Activated CD4-positive, alpha-beta T cell treated with anti-CD3 and anti-CD28 coated beads for 36 hours (primary cell): ENCODE measurements around the gene SCTR. TPM values are rescaled to one million over a fixed set of nuclear protein-coding genes. Genes with fewer than 3 reads are reported as not detected.
A peak's percentile ranks its signal among the peaks of the same experiment; 100 is the strongest.

Source experiments
- ATAC-seq: fragments of 200-7000 bp; cut with Tn5 transposase; one replicate; pipeline ENCODE4 v1.10.0; 2021; ENCODE audit warnings: mild to moderate bottlenecking, moderate library complexity
- CTCF ChIA-PET: fragments of 350-600 bp; sonication (Branson Sonifier 250); formaldehyde crosslinking; loops from one replicate; lab custom pipeline; 2021; ENCODE audit warnings: antibody characterized with exemption; lab: Charles Lee
- POLR2A ChIA-PET: fragments of 350-600 bp; sonication (Branson Sonifier 250); formaldehyde crosslinking; loops from one replicate; lab custom pipeline; 2021; ENCODE audit warnings: antibody characterized with exemption, inconsistent platforms; lab: Charles Lee
- DNase-seq: peaks from one replicate; pipeline ENCODE4 v3.0.0-alpha.2; 2020
- H3K27ac Mint-ChIP-seq: one replicate; pipeline ENCODE4 v1.8.0; 2021; ENCODE audit warnings: mixed read lengths
- H3K27me3 Mint-ChIP-seq: one replicate; pipeline ENCODE4 v1.8.0; 2021; ENCODE audit warnings: mixed read lengths
- H3K36me3 Mint-ChIP-seq: one replicate; pipeline ENCODE4 v1.8.0; 2021; ENCODE audit warnings: low read depth, mixed read lengths
- H3K4me1 Mint-ChIP-seq: one replicate; pipeline ENCODE4 v1.8.0; 2021; ENCODE audit warnings: mixed read lengths
- H3K4me3 Mint-ChIP-seq: one replicate; pipeline ENCODE4 v1.8.0; 2021; ENCODE audit warnings: mild to moderate bottlenecking, moderate library complexity, mixed read lengths
- H3K9me3 Mint-ChIP-seq: one replicate; pipeline ENCODE4 v1.8.0; 2021; ENCODE audit warnings: low read depth, mixed read lengths
- intact Hi-C, 2 experiments: fragments of 100-400 bp; cut with DNase I in 1 of 2; cut with micrococcal nuclease in 1 of 2; formaldehyde crosslinking; loops; one replicate each; pipeline versions ENCODE4 v1.14.2 to v1.15.1; 2022 to 2024; cut with DNase I, micrococcal nuclease
- total RNA-seq, 2 experiments: library from RNA; stranded (reverse); gene quantifications; one replicate each; pipeline ENCODE4 v1.2.3, GENCODE V29; 2021

The SCTR gene
- total RNA-seq, 2 experiments from 2014 or later: not detected

DNA sequence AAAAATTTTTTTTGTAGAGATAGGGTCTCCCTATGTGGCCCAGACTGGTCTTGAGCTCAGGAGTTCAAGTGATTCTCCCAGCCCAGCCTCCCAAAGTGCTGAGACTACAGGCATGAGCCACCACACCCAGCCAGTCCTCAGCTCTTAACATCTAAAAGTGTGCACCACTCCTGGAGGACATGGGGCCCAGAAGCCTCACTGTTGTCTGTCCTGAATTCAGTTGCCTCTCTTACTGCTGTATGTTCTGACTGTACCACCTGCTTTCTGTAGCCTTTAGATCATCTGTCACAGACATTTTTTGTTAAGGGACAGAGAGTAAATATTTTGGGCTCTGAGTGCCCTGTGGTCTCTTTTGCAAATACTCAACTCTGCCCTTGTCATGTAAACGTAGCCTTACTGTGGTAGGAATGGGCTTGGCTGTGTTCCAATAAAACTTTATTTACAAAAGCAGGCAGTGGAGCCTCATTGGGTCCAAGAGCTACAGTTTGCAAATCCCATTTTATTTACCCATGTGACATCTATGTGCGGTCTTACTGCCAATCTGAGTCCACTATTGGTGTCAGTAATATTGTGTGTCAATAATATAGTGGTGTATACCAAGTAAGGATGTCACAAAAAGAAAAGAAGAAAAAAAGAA is 54.5 kb downstream of the SCTR start:
- ATAC-seq (no peak), DNase-seq (no peak)
- ChIA-PET POLR2A (no interaction called here), CTCF (interaction anchor here (0.7 kb wide), 1 partner anchor 49 kb away, joined by 4 read pairs; no protein-coding TSS in a partner anchor)
- H3K9me3 Mint-ChIP-seq: no peaks in the 10 kb centered on the region
- no peak overlapping the region for H3K27ac Mint-ChIP-seq
- no peaks in the 10 kb centered on the region for H3K27me3 Mint-ChIP-seq
- H3K36me3 Mint-ChIP-seq: no peaks in the 10 kb centered on the region
- no peak overlapping the region for H3K4me3 Mint-ChIP-seq
- intact Hi-C loops: loop anchor here in 1 of 2 experiments (10.0 kb wide), 2 partner anchors 235 to 455 kb away; no protein-coding TSS in a partner anchor
- no peaks in the 10 kb centered on the region for H3K4me1 Mint-ChIP-seq

DNA sequence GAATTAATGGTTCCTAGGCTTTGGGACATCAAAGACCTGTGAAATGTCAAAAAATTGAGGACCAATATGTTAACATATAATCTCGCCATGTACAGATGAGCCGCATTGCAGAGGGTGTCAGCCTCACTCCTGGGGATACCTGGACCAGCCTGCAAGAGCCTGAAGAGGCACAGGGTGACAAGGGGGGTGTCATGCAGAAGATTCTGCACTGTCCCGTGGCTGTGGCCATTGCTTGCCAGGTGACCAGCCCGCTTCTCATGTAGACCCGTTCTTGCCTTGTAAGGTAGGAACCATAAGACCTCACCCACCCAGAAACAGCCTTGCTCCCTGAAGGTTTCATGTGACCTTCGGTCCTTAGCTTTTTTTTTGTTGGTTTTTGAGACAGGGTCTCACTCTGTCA is 55.2 kb downstream of the SCTR start:
- no peaks in the 10 kb centered on the region for H3K4me1 Mint-ChIP-seq
- H3K27me3 Mint-ChIP-seq: no peaks in the 10 kb centered on the region
- H3K36me3 Mint-ChIP-seq: no peaks in the 10 kb centered on the region
- CTCF ChIA-PET: interaction anchor here (0.6 to 1.3 kb wide), 3 partner anchors 10 to 746 kb away, joined by 4 read pairs; no protein-coding TSS in a partner anchor
- DNase-seq (no peak), ATAC-seq (no peak)
- H3K4me3 Mint-ChIP-seq: no peak overlapping the region
- no peaks in the 10 kb centered on the region for H3K9me3 Mint-ChIP-seq
- POLR2A ChIA-PET: no interaction called here
- intact Hi-C loops: no loop called here
- no peak overlapping the region for H3K27ac Mint-ChIP-seq

- H3K36me3 Mint-ChIP-seq: no peaks in the 10 kb centered on the region
- H3K27ac Mint-ChIP-seq: no peak overlapping the region
- ChIA-PET POLR2A (no interaction called here), CTCF (interaction anchor here (0.6 to 1.3 kb wide), 2 partner anchors 9 to 745 kb away, joined by 4 read pairs; no protein-coding TSS in a partner anchor)
- ATAC-seq (no peak), DNase-seq (no peak)
- intact Hi-C loops: no loop called here
- H3K4me1 Mint-ChIP-seq: peaks cover 2% of the 10 kb centered on the region
- H3K27me3 Mint-ChIP-seq: no peaks in the 10 kb centered on the region
- no peaks in the 10 kb centered on the region for H3K9me3 Mint-ChIP-seq
- H3K4me3 Mint-ChIP-seq: no peak overlapping the region
Measured at GRCh38 chr2:119468154-119468955, 55.9 kb downstream of the SCTR start.

GRCh38 chr2:119466373-119466772 is 57.9 kb downstream of the SCTR start:
- ChIA-PET CTCF (interaction anchor here (0.6 to 0.8 kb wide), 3 partner anchors 13 to 1463 kb away, joined by 3 to 4 read pairs (median 3); no protein-coding TSS in a partner anchor), POLR2A (no interaction called here)

GRCh38 chr2:119465687-119466086 is 58.6 kb downstream of the SCTR start:
- Mint-ChIP-seq H3K36me3 (no peaks in the 10 kb centered on the region), H3K27ac (no peak overlapping the region), H3K9me3 (no peaks in the 10 kb centered on the region), H3K4me3 (no peak overlapping the region), H3K4me1 (peaks cover 6% of the 10 kb centered on the region), H3K27me3 (no peaks in the 10 kb centered on the region)
- POLR2A ChIA-PET: no interaction called here
- CTCF ChIA-PET: interaction anchor here (0.6 kb wide), 1 partner anchor 210 kb away, joined by 3 read pairs; no protein-coding TSS in a partner anchor
- ATAC-seq (no peak), DNase-seq (no peak)
- intact Hi-C loops: no loop called here

More at GRCh38 chr2:119466373-119466772, 57.9 kb downstream of the SCTR start:
- Mint-ChIP-seq H3K36me3 (no peaks in the 10 kb centered on the region), H3K27me3 (no peaks in the 10 kb centered on the region), H3K9me3 (no peaks in the 10 kb centered on the region), H3K4me3 (no peak overlapping the region), H3K27ac (no peak overlapping the region), H3K4me1 (peaks cover 6% of the 10 kb centered on the region)
- intact Hi-C loops: no loop called here
- DNase-seq (no peak), ATAC-seq (no peak)

DNA sequence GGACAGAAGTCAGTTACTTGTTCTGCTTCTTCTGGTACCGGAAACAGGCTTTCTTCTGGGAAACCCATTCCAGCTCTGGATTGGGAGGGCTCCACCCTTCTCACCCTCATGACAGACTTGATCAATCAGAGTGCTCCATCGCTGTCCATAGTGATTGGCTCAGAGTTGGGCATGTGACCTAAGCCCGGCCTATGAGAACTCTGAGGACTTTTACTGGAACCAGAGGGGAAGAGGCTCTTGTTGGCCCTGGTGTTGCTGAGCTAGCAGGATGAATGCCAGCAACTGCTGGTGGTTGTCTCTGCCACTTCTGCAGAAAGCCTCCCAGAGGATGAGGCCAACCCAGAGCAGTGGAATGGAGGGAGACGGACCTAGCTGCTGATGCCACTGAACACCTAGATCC is 59.3 kb downstream of the SCTR start:
- Mint-ChIP-seq H3K4me1 (peaks cover 6% of the 10 kb centered on the region), H3K27ac (no peak overlapping the region), H3K9me3 (no peaks in the 10 kb centered on the region), H3K36me3 (no peaks in the 10 kb centered on the region), H3K27me3 (no peaks in the 10 kb centered on the region), H3K4me3 (no peak overlapping the region)
- ChIA-PET CTCF (interaction anchor here (0.8 to 1.3 kb wide), 3 partner anchors 11 to 13 kb away, joined by 3 read pairs; no protein-coding TSS in a partner anchor), POLR2A (no interaction called here)
- no peak for DNase-seq
- ATAC-seq: no peak
- intact Hi-C loops: no loop called here

DNA sequence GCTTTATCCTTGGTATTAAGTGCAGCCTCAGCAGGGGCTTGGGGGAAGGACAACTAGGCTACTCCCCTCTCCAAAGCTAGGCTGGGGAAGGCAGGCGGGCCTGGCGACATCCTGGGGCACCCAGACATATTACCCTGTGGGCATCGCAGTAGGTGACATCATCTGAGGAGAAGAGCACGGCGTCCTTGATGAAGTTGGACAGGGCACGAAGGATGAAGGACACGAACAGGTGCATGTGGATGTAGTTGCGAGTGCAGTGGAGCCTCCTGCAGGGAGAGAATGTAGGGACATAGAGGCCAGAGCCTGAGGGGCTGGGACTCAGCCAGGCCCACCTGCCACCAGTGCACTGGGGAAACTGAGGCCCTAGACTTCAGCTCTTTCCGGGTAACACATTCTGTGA is 60.3 kb downstream of the SCTR start:
- no peaks in the 10 kb centered on the region for H3K9me3 Mint-ChIP-seq
- ATAC-seq (no peak), DNase-seq (no peak)
- H3K36me3 Mint-ChIP-seq: no peaks in the 10 kb centered on the region
- CTCF ChIA-PET: interaction anchor here (1.1 to 1.3 kb wide), 2 partner anchors 12 to 14 kb away, joined by 3 read pairs; no protein-coding TSS in a partner anchor
- H3K4me3 Mint-ChIP-seq: no peak overlapping the region
- no peak overlapping the region for H3K27ac Mint-ChIP-seq
- H3K27me3 Mint-ChIP-seq: no peaks in the 10 kb centered on the region
- intact Hi-C loops: no loop called here
- POLR2A ChIA-PET: no interaction called here
- H3K4me1 Mint-ChIP-seq: peaks cover 6% of the 10 kb centered on the region

DNA sequence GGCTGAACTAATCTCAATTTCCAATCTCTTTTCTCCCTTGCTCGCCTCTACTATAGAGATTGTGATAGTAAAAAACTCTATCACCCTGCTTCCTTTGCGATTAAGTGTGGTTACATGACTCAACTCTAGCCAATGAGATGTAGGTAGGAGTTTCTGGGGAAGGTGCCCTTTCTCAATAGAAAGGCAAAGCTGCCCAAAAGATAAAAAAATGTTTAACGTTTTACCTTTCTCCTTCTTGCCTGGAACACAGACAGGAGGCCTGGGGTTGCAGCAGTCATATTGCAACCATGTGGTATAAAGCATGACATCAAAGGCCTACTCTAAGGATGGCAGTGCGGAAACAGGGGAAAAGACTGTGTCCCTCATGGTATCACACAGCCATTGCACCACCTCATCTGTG is 61.1 kb downstream of the SCTR start:
- no peaks in the 10 kb centered on the region for H3K36me3 Mint-ChIP-seq
- H3K4me3 Mint-ChIP-seq: no peak overlapping the region
- no peaks in the 10 kb centered on the region for H3K9me3 Mint-ChIP-seq
- ATAC-seq (peak; percentile 83), DNase-seq (peak; percentile 30)
- H3K27ac Mint-ChIP-seq: no peak overlapping the region
- no peaks in the 10 kb centered on the region for H3K27me3 Mint-ChIP-seq
- intact Hi-C loops: no loop called here
- POLR2A ChIA-PET: no interaction called here
- peaks cover 6% of the 10 kb centered on the region for H3K4me1 Mint-ChIP-seq
- CTCF ChIA-PET: no interaction called here

DNA sequence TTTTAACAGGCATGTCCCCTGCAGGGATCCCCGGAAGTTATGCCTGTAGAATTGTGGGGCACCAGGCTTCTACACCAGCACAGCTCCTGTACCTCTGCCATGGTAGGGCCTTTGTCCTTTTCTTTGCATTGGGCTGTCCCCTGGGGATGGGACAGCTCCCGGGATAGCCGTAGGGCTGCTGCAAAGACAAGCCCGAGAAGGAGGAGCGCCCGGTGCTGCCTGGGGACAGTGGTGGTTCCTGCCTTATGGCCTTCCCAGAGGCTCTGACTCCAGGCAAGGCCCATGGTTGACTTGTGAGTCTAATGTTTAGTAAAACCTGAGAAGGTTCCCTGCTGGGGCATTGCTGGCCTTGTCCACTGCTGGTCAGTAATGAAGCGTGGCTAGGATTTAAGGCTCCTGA is 61.7 kb downstream of the SCTR start:
- no peaks in the 10 kb centered on the region for H3K9me3 Mint-ChIP-seq
- intact Hi-C loops: no loop called here
- H3K27ac Mint-ChIP-seq: no peak overlapping the region
- POLR2A ChIA-PET: no interaction called here
- no peak for DNase-seq
- peaks cover 6% of the 10 kb centered on the region for H3K4me1 Mint-ChIP-seq
- no peaks in the 10 kb centered on the region for H3K36me3 Mint-ChIP-seq
- CTCF ChIA-PET: no interaction called here
- H3K4me3 Mint-ChIP-seq: no peak overlapping the region
- no peak for ATAC-seq
- no peaks in the 10 kb centered on the region for H3K27me3 Mint-ChIP-seq

- H3K4me1 Mint-ChIP-seq: peaks cover 6% of the 10 kb centered on the region
- H3K36me3 Mint-ChIP-seq: no peaks in the 10 kb centered on the region
- intact Hi-C loops: no loop called here
- no peak for DNase-seq
- ATAC-seq: no peak
- H3K27me3 Mint-ChIP-seq: peaks cover under 1% of the 10 kb centered on the region
- H3K27ac Mint-ChIP-seq: no peak overlapping the region
- H3K9me3 Mint-ChIP-seq: no peaks in the 10 kb centered on the region
- ChIA-PET POLR2A (no interaction called here), CTCF (interaction anchor here (0.5 kb wide), 1 partner anchor 18 kb away, joined by 3 read pairs; no protein-coding TSS in a partner anchor)
- H3K4me3 Mint-ChIP-seq: no peak overlapping the region
Measured at GRCh38 chr2:119461811-119462210, 62.5 kb downstream of the SCTR start.

DNA sequence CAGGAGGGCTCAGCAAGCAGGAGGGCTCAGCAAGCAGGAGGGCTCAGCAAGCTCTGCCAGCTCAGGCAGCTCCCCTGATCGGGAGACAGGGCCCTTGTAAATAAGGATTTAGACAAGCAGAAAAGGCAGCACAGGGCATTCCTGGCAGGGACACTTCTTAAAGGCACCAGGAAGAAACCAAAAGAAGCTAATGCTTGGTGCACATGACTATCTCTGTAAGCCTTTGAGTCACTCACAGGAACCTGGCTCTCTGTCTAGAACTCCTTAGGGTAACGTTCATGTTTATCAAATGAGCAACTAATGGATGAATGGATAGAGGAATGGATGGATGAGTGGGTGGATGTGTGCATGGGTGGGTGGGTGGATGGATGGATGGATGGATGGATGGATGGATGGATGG is 64.2 kb downstream of the SCTR start:
- no peaks in the 10 kb centered on the region for H3K36me3 Mint-ChIP-seq
- no peak overlapping the region for H3K27ac Mint-ChIP-seq
- intact Hi-C loops: no loop called here
- POLR2A ChIA-PET: no interaction called here
- CTCF ChIA-PET: interaction anchor here (1.1 to 1.7 kb wide), 2 partner anchors 8 to 17 kb away, joined by 3 to 4 read pairs; no protein-coding TSS in a partner anchor
- H3K9me3 Mint-ChIP-seq: no peaks in the 10 kb centered on the region
- DNase-seq (no peak), ATAC-seq (no peak)
- H3K4me3 Mint-ChIP-seq: no peak overlapping the region
- H3K4me1 Mint-ChIP-seq: peaks cover 6% of the 10 kb centered on the region
- peaks cover 11% of the 10 kb centered on the region for H3K27me3 Mint-ChIP-seq
